ENCODE measurements around the gene BHLHE40. TPM values are rescaled to one million over a fixed set of nuclear protein-coding genes. Genes with fewer than 3 reads are reported as not detected.

The BHLHE40 gene
- total and polyA plus RNA-seq, 2 of the 4 experiments (the other 2 are of a cell fraction) = 22.8 to 31.8 TPM

GRCh38 chr3:4978204-4978965 is 852 bp upstream of the BHLHE40 start (continued):
- TF ChIP-seq MAZ (IDR thresholded peaks at IDR 0.05; ENCODE audit: borderline replicate concordance, low read depth, low read length) = peak; percentile 96

- in situ Hi-C loops (cut with MboI; ENCODE audit: low sequenced_read_pairs) = loop anchor here (10.0 kb wide), 1 partner anchor 144 kb away; no protein-coding TSS in a partner anchor
- BruUV-seq (replicated peaks) = no TSS peak
- dilution Hi-C loops (cut with HindIII; ENCODE audit: low sequenced_read_pairs, unreplicated experiment) = no loop called here
- no peaks in the 10 kb centered on the region for H3K27me3 ChIP-seq (ENCODE audit: control insufficient read depth, insufficient read depth, low read length)
- H4K91ac ChIP-seq (ENCODE audit: insufficient read depth, low read depth, low read length) = no peak overlapping the region
- DNase-seq (peak; percentile 99), ATAC-seq (ENCODE audit: low read depth) (peak; percentile 58)
- peak overlapping the region; percentile 93 for H2BK5ac ChIP-seq (ENCODE audit: low read depth, low read length, poor library complexity, severe bottlenecking)
- no peak overlapping the region; the same call in 1 of the 2 replicates for H3K4me2 ChIP-seq (ENCODE audit: low read depth, low read length)
- peak overlapping the region; percentile 92 for H3K4me3 ChIP-seq (ENCODE audit: insufficient read depth, low read depth, low read length)
- ChIA-PET POLR2A (ENCODE audit: unreplicated experiment) (interaction anchor here (0.6 to 0.8 kb wide), 3 partner anchors 14 to 74 kb away, joined by 4 to 17 read pairs (median 5); no protein-coding TSS in a partner anchor), CTCF (interaction anchor here (0.7 to 1.7 kb wide), 4 partner anchors 44 to 268 kb away, joined by 3 to 11 read pairs (median 4); no protein-coding TSS in a partner anchor)
- H4K8ac ChIP-seq (ENCODE audit: low read depth in 2 of 2, low read length in 2 of 2) = no peak overlapping the region
- no CpG with 5 or more reads among the region's 31 CpGs for WGBS, 2 experiments (ENCODE audit: extremely low coverage in 2 of 2, insufficient read length in 1 of 2)
- no peak overlapping the region for H2BK15ac ChIP-seq (ENCODE audit: low read depth, low read length)
- no peak overlapping the region for H2AK9ac ChIP-seq (replicated peaks; ENCODE audit: low read depth, low read length, poor library complexity)
- peak overlapping the region; percentile 93 for H2AFZ ChIP-seq (replicated peaks; ENCODE audit: low read length, poor library complexity)
- peaks cover 12% of the 10 kb centered on the region for H3K36me3 ChIP-seq (ENCODE audit: control insufficient read depth, insufficient read depth, low read length)
- H3K9ac ChIP-seq (ENCODE audit: low read depth, low read length) = no peak overlapping the region
- no peak overlapping the region; the same call in 1 of the 2 replicates for H3K18ac ChIP-seq (ENCODE audit: low read depth, low read length)
- H2AK5ac ChIP-seq (ENCODE audit: low read depth, low read length) = no peak overlapping the region
- no peaks in the 10 kb centered on the region for H3K9me3 ChIP-seq (ENCODE audit: control insufficient read depth, insufficient read depth, low read length)
- H2BK120ac ChIP-seq (ENCODE audit: low read depth, low read length) = peak overlapping the region; percentile 40; the same call in 1 of the 2 replicates
- no peak overlapping the region for H3K4ac ChIP-seq (ENCODE audit: low read depth, low read length)
- intact Hi-C loops (cut with micrococcal nuclease) = loop anchor here (1.0 to 5.0 kb wide), 3 partner anchors 137 to 258 kb away; partner anchors contain the start of gene ARL8B
- no peak overlapping the region for H3K23ac ChIP-seq (ENCODE audit: low read depth, low read length)
- no peak overlapping the region for H4K5ac ChIP-seq (ENCODE audit: low read depth, low read length)
- H2BK20ac ChIP-seq (ENCODE audit: low read depth, low read length) = no peak overlapping the region
- H3K4me1 ChIP-seq (ENCODE audit: control insufficient read depth, insufficient read depth, low read length) = peaks cover 17% of the 10 kb centered on the region
- H4K20me1 ChIP-seq (ENCODE audit: insufficient read depth, low read length) = peaks cover 18% of the 10 kb centered on the region; the same call in 1 of the 2 replicates
- H3K9me1 ChIP-seq (ENCODE audit: insufficient read depth, low read length) = peaks cover 3% of the 10 kb centered on the region; the same call in 1 of the 2 replicates
- H3K79me1 ChIP-seq (ENCODE audit: low read depth in 1 of 2, low read length in 2 of 2) = peaks cover 13 to 41% of the 10 kb centered on the region in 2 experiments; a peak in 3 of 4 replicates
- H3K56ac ChIP-seq (ENCODE audit: extremely low read depth, insufficient read depth, low read length) = no peak overlapping the region
- peak overlapping the region; percentile 84 for H3K27ac ChIP-seq (ENCODE audit: insufficient read depth, low read length)
- H3K14ac ChIP-seq (replicated peaks; ENCODE audit: low read depth, low read length) = no peak overlapping the region
- TF ChIP-seq RFX5 (IDR thresholded peaks at IDR 0.05; ENCODE audit: low read depth, low read length) = no peak
- no peak for TF ChIP-seq CEBPB (IDR thresholded peaks at IDR 0.05; ENCODE audit: low read depth, low read length)
- no peak for TF ChIP-seq CTCF (conservative IDR thresholded peaks at IDR 0.05; ENCODE audit: low read depth, low read length)
- no peak for TF ChIP-seq RCOR1 (IDR thresholded peaks at IDR 0.05; ENCODE audit: insufficient replicate concordance, low read length)
- no peak for TF ChIP-seq SMC3 (IDR thresholded peaks at IDR 0.05; ENCODE audit: low read depth, low read length)
- no peak for TF ChIP-seq CHD1 (IDR thresholded peaks at IDR 0.05; ENCODE audit: low read depth, low read length)
- TF ChIP-seq POLR2A (IDR thresholded peaks at IDR 0.05; ENCODE audit: low read depth, low read length) = no peak
- TF ChIP-seq MXI1 (IDR thresholded peaks at IDR 0.05; ENCODE audit: borderline replicate concordance, low read depth, low read length) = peak; percentile 29; the same call in 1 of the 2 replicates
- no peak; the same call in 1 of the 2 replicates for TF ChIP-seq MAZ (IDR thresholded peaks at IDR 0.05; ENCODE audit: borderline replicate concordance, low read depth, low read length)
- no peak for TF ChIP-seq MAFK (IDR thresholded peaks at IDR 0.05; ENCODE audit: low read depth, low read length)
- TF ChIP-seq FOS (IDR thresholded peaks at IDR 0.05; ENCODE audit: low read depth, low read length) = peak; percentile 3; the same call in 1 of the 2 replicates
- no peak for TF ChIP-seq ELK1 (IDR thresholded peaks at IDR 0.05; ENCODE audit: borderline replicate concordance, low read depth, low read length)
Measured at GRCh38 chr3:4978966-4979427, 240 bp upstream of the BHLHE40 start.

Data from IMR-90 (cell line).